Measurements from ENCODE around the gene TMEM87A. TPM values are rescaled to one million over a fixed set of nuclear protein-coding genes. Genes with fewer than 3 reads are reported as not detected.

TMEM87A gene
- total RNA-seq, 3 donors from 2014 or later = 64.2 to 96.7 (median 93.6) TPM

- ATAC-seq (peak; percentile 71), DNase-seq (no peak)
- no peaks in the 10 kb centered on the region for H3K36me3 ChIP-seq (ENCODE audit: low read depth)
- H3K4me3 ChIP-seq = no peak overlapping the region
- no peaks in the 10 kb centered on the region for H3K4me1 ChIP-seq (ENCODE audit: low read depth)
- H3K9me3 ChIP-seq = no peaks in the 10 kb centered on the region
- TF ChIP-seq CTCF (IDR thresholded peaks at IDR 0.05) = no peak
- intact Hi-C loops (cut with DNase I, micrococcal nuclease) = no loop called here
Observed at GRCh38 chr15:42171122-42171521, 102.1 kb downstream of the TMEM87A start.

DNA sequence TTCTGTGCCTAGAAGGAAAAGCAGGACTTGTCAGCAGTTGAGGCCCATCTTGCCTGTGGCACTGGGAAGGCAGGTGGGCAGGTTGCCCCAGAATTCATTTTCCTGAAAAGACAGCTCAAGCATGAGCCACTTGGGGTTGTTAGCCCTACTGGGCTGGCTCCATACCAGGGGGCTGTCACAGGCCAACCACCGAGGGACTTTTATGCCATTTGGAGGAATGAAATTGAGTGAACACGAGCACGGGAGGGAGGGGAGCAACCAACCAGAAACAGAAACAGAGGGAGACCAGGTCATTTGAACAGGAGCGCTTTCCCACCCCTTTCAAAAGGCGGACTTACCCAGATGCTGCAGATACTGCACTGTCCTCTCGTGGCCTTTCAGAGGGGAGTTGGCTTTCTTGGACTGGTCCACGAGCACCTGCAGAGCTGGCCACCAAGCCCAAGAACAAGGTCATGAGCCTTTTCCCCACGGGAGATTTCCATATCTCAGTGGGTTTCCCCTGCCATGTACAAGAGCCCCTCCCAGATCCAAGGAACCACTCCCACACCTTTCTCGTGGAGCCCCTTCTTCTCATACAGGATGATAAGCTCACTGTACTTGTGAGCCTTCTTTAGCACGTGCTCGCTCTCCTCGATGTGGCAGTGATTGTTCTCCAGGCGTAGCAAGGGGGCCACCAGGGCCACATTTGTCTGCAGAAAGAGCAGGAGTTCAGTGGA, 106.8 kb downstream of the TMEM87A start:
- Histone ChIP-seq H3K4me1 (ENCODE audit: low read depth) (no peaks in the 10 kb centered on the region), H3K36me3 (ENCODE audit: low read depth) (peaks cover 18% of the 10 kb centered on the region), H3K9me3 (no peaks in the 10 kb centered on the region), H3K4me3 (no peak overlapping the region)
- DNase-seq (no peak), ATAC-seq (no peak)
- no peak for TF ChIP-seq CTCF (IDR thresholded peaks at IDR 0.05)
- intact Hi-C loops (cut with DNase I, micrococcal nuclease) = no loop called here

GRCh38 chr15:42165106-42165505, 108.1 kb downstream of the TMEM87A start:
- DNase-seq (no peak), ATAC-seq (no peak)
- intact Hi-C loops (cut with DNase I, micrococcal nuclease) = no loop called here
- no peak overlapping the region for H3K4me3 ChIP-seq
- no peak for TF ChIP-seq CTCF (IDR thresholded peaks at IDR 0.05)
- peaks cover 19% of the 10 kb centered on the region for H3K36me3 ChIP-seq (ENCODE audit: low read depth)
- H3K4me1 ChIP-seq (ENCODE audit: low read depth) = no peaks in the 10 kb centered on the region
- no peaks in the 10 kb centered on the region for H3K9me3 ChIP-seq

DNA sequence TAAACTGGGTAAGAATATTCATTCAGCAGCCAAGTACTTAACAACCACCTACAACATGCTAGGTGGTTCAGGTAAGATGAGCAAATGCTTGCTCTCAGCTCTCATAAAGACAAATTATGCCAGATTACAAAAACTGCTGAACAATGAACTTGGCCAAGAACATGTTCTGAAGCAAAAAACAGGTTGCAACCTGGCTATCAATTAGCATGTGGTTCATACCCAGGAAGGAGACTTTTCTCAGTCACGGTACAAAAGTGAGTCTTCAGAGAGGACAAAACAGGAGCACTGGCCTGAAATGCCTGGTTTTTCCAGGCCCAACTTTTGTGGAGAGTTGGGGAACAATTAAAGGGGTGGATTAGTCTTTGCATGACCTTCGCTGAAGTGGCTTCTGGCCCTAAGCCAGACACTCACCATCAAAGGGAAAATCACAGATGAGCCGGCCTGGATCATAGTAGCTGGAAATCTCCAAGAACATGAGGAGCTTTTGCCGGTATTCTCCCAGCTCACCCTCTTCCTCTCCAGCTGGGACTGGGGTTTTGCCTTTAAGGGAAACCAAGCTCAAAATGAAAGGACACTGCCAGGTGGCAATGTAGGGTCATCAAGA, 109.2 kb downstream of the TMEM87A start:
- Histone ChIP-seq H3K4me1 (ENCODE audit: low read depth) (no peaks in the 10 kb centered on the region), H3K36me3 (ENCODE audit: low read depth) (peaks cover 19% of the 10 kb centered on the region), H3K9me3 (no peaks in the 10 kb centered on the region), H3K4me3 (no peak overlapping the region)
- intact Hi-C loops (cut with DNase I, micrococcal nuclease) = no loop called here
- TF ChIP-seq CTCF (IDR thresholded peaks at IDR 0.05) = no peak
- DNase-seq = no peak
- ATAC-seq = no peak

DNA sequence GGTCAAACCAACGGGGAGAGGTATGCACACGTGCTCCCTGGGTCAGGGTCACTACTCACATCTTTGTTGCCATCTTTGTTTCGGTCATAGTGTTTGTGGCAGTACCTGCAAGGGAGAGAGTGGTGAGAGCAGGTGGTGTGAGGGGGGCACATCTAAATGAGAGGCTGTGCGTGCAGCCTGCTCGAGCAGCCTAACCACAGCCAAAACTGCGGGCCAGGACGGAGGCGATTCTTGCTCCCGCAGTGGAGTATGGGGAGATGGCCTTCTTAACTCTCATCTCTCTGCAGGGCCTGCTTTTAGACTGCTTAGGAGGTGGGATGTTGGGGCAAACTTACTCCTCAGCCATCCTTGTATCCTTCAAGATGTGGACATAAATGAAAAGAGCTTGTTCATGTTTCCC, 109.9 kb downstream of the TMEM87A start:
- Histone ChIP-seq H3K4me1 (ENCODE audit: low read depth) (no peaks in the 10 kb centered on the region), H3K36me3 (ENCODE audit: low read depth) (peaks cover 19% of the 10 kb centered on the region), H3K9me3 (no peaks in the 10 kb centered on the region), H3K4me3 (no peak overlapping the region)
- ATAC-seq (no peak), DNase-seq (no peak)
- no peak for TF ChIP-seq CTCF (IDR thresholded peaks at IDR 0.05)
- intact Hi-C loops (cut with DNase I, micrococcal nuclease) = no loop called here

Small RNA genes within 50 kb of the gene (microRNA-seq; reads per million reads assigned to microRNA genes)
- 44.7 reads per million, percentile 53 among the genes with 10 or more reads in this experiment for gene MIR627

Other genes starting within 250 kb of the TMEM87A start
- gene PLA2G4D, start 178.9 kb downstream of the TMEM87A start, total RNA-seq = under 1 TPM; 0.35 to 0.51 (median 0.49) TPM
- gene PLA2G4F, start 116.8 kb downstream of the TMEM87A start, total RNA-seq = 10 to 100 TPM; 23.4 to 66.9 (median 41.2) TPM
- 10 to 100 TPM; 49.6 to 74.3 (median 66.7) TPM for gene VPS39, start 65.1 kb downstream of the TMEM87A start, total RNA-seq
- 10 to 100 TPM; 41.9 to 51.6 (median 51.3) TPM for gene GANC, start 232 bp downstream of the TMEM87A start, total RNA-seq
- 10 to 100 TPM; 11.6 to 21.5 (median 16.1) TPM for gene CAPN3, start 86.1 kb upstream of the TMEM87A start, total RNA-seq
- 10 to 100 TPM; 40.0 to 94.9 (median 45.8) TPM for gene ZNF106, start 217.7 kb upstream of the TMEM87A start, total RNA-seq
- 10 to 100 TPM; 65.3 to 97.9 (median 90.3) TPM for gene SNAP23, start 222.2 kb upstream of the TMEM87A start, total RNA-seq

All from mucosa of descending colon (tissue), 3 donors.